GM12872 (cell line): ENCODE data around the gene EID1.

Experiments used
- CTCF ChIP-seq: IDR thresholded peaks from 3 replicates; pipeline ENCODE4 v1.5.1; 2011; ENCODE audit warnings: low read depth, mild to moderate bottlenecking, low read length, moderate library complexity; ENCODE audit not compliant: insufficient read depth

Gene EID1

GRCh38 chr15:48898032-48898431, 20.1 kb downstream of the EID1 start:
- no peak for TF ChIP-seq CTCF

GRCh38 chr15:48898446-48898845, 20.5 kb downstream of the EID1 start:
- TF ChIP-seq CTCF: no peak

- no peak for TF ChIP-seq CTCF
These were observed 21.9 kb downstream of the EID1 start for GRCh38 chr15:48899793-48900192.

- no peak for TF ChIP-seq CTCF
These were observed 26.8 kb downstream of the EID1 start for GRCh38 chr15:48904758-48905157.

- no peak for TF ChIP-seq CTCF
These were observed 27.3 kb downstream of the EID1 start for GRCh38 chr15:48905216-48905615.

- no peak for TF ChIP-seq CTCF
These were observed 27.9 kb downstream of the EID1 start for GRCh38 chr15:48905847-48906246.

- TF ChIP-seq CTCF: no peak
These were observed 35.2 kb downstream of the EID1 start for GRCh38 chr15:48913141-48913540.

GRCh38 chr15:48914717-48915116, 36.8 kb downstream of the EID1 start:
- TF ChIP-seq CTCF: no peak
